Non-pigmented ciliary epithelial cell (primary cell): Measurements from ENCODE around the gene SLC25A34.
"Not testable (repeated sequence)": the region's sequence is repeated elsewhere in the genome, so short reads cannot be mapped to it uniquely, and the experiment has no call there.

ENCODE experiments used
- DNase-seq: peaks from one replicate; pipeline ENCODE4 v3.0.0-alpha.2; 2010; ENCODE audit warnings: low read depth

The SLC25A34 gene

GRCh38 chr1:15736038-15736891, at the start of gene SLC25A34:
Gene SLC25A34 (plus strand): TSS chr1:15736258. CDS start chr1:15736486, 228 bp downstream.
- no peak for DNase-seq

DNA sequence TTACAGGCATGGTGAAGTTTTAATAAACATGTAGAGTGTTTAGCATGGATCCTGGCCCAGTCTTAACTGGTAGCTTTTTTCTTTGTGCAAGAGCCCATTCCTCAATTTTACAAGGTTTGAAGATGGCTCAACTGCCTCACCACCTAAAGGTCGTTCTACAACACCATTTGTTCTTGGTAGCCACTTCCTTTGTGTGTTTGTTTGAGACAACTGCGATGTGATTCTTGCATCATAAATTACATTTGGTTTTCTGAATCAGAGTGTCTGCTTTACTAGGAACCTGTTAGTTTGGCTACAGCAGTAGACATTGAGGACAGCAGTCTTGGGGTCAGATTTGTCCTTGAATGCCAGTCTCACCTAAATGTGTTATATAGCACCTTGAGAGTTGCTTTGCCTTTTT, 48.6 kb upstream of the SLC25A34 start:
- DNase-seq: no peak

GRCh38 chr1:15690317-15690716, 45.7 kb upstream of the SLC25A34 start:
- DNase-seq: no peak

GRCh38 chr1:15691434-15692032, 44.5 kb upstream of the SLC25A34 start:
- DNase-seq: no peak

DNA sequence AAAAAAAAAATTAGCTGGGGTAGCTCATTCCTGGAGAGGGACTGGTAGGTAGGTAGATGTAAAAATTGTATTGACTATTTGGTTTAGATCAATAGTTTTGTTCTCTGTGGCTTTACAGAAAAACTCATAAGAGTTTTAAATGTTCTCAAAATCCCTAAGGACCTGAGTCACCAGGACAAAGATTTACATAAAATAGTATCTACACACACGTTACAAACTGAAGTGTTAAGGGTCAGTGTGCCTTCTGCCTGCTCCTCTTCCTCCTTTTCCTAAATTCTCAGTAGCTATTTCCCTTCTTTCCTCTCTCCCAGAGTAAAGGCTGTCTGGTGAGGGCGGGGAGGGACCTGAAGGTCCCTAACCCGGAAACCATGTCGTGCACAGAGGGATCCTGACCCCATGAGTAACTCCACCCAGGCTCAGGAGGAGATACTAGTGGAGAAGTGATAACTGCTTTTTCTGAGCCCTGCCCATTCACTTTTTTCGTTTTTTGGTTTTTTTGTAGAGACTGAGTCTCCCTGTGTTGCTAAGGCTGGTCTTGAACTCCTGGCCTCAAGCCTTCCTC, 43.9 kb upstream of the SLC25A34 start:
- no peak for DNase-seq

GRCh38 chr1:15693371-15693770, 42.7 kb upstream of the SLC25A34 start:
- no peak for DNase-seq

- no peak for DNase-seq
These were observed 39.0 kb upstream of the SLC25A34 start for GRCh38 chr1:15696956-15697521.

DNA sequence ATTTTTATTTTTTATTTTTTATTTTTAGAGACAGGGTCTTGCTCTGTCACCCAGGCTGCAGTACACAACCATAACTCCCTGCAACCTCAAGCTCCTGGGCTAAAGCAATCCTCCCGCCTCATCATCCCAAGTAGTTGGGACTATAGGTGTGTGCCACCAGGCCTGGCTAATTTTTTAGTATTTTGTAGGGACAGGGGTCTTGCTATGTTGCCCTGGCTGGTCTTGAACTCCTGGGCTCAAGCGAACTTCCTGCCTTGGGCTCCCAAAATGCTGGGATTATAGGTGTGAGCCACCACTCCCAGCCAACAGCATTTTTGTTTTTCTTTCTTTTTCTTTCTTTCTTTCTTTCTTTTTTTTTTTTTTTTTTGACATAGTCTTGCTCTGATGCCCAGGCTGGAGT, 37.9 kb upstream of the SLC25A34 start:
- no peak for DNase-seq

- DNase-seq: not testable (repeated sequence)
These were observed 36.7 kb upstream of the SLC25A34 start for GRCh38 chr1:15699321-15699720.

- DNase-seq: no peak
These were observed 35.5 kb upstream of the SLC25A34 start for GRCh38 chr1:15700508-15700907.

DNA sequence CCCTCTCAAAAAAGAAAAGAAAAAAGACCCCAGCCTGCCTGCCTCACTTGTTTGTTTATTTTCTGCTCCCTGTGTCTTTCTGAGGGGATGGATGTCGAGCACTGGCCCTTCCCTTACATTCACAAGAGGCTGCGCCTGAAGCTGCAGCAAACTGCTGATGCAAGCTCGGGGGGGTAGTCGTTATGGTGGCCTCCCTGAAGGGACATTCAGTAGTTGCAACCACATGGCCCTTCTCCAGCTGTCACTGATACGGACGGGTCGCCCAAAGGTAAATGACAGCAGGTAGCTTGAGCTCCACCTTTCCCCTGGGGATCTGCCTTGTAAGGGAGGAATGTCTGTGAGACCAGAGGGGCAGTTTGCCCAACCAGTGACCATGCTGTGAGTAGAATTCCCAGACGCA, 34.3 kb upstream of the SLC25A34 start:
- DNase-seq: no peak

DNA sequence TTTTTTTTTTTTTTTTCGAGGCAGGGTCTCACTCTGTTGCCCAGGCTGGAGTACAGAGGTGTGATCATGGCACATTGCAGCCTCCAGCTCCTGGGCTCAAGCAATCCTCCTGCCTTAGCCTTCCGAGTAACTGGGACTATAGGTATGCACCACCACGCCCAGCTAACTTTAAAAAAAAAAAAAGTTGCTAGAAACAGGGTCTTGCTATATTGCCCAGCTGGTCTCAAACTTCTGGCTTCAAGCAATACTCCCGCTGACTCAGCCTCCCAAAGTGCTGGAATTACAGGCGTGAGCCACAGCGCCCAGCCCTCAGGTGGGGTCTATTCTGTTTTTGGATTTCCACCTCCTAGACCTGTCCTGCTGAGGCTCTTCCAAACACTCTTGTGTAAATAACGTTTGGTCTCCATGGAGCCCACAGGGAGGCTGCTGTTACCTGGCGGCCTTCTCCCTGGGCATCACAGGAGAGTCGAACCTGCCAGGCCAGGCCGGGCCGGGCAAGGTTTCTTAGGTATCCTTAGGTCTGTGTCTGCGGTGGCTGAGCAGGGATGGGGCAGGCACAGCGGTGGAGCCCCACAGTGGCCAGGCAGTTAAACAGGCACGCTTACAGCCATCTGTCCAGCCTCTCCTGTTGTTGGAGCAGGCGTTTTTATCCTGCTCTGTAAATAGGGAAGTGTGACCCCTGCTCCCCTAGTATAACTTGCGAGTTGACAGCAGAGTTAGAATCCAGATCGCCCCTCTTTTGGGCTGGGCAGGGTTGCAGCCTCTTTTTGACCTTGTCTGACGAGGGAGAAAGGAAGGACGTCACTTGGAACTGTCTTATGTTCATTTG, 33.1 kb upstream of the SLC25A34 start:
- DNase-seq: no peak

GRCh38 chr1:15703562-15703961, 32.5 kb upstream of the SLC25A34 start:
- DNase-seq: peak; percentile 72

- DNase-seq: no peak
These were observed 31.4 kb upstream of the SLC25A34 start for GRCh38 chr1:15704526-15705183.

DNA sequence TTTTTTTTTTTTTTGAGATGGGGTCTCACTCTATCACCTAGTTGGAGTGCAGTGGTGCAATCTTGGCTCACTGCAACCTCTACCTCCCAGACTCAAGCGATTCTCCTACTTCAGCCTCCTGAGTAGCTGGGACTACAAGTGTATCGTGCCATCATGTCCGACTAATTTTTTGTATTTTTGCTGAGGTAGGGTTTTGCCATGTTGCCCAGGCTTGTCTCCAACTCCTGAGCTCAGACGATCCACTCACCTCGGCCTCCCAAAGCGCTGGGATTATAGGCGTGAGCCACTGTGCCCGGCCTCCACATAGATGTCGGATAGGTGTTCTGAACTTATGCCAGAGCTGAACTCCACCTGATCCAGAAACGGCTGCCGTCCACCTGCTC, 30.9 kb upstream of the SLC25A34 start:
- no peak for DNase-seq

- no peak for DNase-seq
These were observed 29.3 kb upstream of the SLC25A34 start for GRCh38 chr1:15706751-15707150.

DNA sequence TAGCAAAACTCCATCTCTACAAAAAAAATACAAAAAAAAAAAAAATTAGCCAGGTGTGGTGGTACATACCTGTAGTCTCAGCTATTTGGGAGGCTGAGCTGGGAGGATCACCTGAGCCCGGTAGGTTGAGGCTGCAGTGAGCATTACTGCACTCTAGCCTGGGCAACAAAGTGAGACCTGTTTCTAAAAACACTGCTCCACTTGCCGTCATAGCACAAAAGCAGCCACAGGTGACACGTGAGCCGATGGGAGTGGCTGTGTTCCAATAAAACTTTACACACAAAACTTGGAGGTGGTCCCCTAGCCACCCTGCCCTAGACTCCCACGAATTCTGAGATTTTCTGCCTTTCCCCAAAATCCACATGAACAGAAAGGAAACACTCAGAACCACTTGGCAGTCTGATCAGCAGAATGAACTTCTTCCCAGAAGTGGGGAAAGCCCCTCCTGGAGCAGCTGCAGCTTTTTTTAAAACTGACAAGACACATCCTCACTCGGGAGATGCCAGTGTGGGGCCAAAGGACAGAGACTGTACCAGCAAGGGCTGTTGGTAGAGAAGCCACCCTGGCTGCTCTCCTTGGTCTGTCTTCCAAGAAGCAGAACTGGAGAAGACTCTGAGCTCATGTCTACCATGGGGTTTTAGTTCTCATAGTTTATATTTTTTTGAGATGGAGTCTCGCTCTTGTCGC, 28.7 kb upstream of the SLC25A34 start:
- no peak for DNase-seq

DNA sequence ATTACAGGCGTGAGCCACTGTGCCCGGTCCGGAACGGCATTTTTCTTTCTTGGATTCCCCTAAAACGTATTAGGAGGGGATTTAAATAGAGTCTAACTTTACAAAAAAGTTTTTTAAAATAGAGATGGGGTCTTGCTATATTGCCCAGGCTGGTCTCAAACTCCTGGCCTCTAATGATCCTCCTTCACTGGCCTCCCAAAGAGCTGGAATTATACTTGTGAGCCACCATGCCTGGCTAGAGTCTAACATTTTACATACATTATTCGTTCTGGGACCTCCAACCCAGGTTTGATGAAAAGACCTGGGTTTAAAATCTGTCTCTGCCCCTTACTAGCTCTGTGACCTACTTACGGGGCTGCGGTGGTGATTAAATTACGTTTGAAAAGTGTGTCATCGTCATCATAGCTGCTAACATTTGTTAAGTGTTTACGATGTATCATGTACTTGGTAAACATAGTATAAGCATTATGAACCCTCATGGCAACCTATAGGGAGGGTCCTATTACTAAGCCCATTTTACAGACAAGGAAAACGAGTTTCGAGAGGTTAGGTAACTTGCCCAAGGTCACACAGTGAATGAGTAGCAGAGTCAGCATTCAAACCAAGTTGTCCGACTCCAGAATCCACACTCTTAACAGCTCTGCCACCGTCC, 27.4 kb upstream of the SLC25A34 start:
- no peak for DNase-seq

- no peak for DNase-seq
These were observed 26.8 kb upstream of the SLC25A34 start for GRCh38 chr1:15709226-15709625.

- no peak for DNase-seq
These were observed 23.9 kb upstream of the SLC25A34 start for GRCh38 chr1:15712168-15712567.
